Pancreas (tissue), 10 donors: Measurements from ENCODE around the gene MYO5C. TPM values are rescaled to one million over a fixed set of nuclear protein-coding genes. Genes with fewer than 3 reads are reported as not detected.

Source experiments
- ATAC-seq, 4 donors: fragments of 200-7000 bp; cut with Tn5 transposase; one replicate each; pipeline versions ENCODE4 v1.8.0 to v1.9.1; 2020; ENCODE audit warnings: mild to moderate bottlenecking in 4 of 4, moderate library complexity in 4 of 4
- DNase-seq, 6 donors: peaks; one replicate each; pipeline ENCODE4 v3.0.0-alpha.2; 2020
- FAIRE-seq: peaks from 2 replicates; lab custom pipeline; 2012; peaks lifted over from hg19 to GRCh38; lab: Jason Lieb, UNC
- H3K27ac ChIP-seq, 4 donors: fragments of 200-600 bp; sonication (generic); 1 replicate in 3 of 4; 2 replicates in 1 of 4; pipeline versions ENCODE4 v1.5.0 to v1.8.0; 2020
- H3K27me3 ChIP-seq, 4 donors: fragments of 200-600 bp; one replicate each; pipeline ENCODE4 v1.8.0; 2021
- H3K36me3 ChIP-seq, 3 donors: fragments of 200-600 bp; sonication (generic) in 1 of 3; one replicate each; pipeline versions ENCODE4 v1.5.0 to v1.8.0; 2020 to 2021
- H3K4me1 ChIP-seq, 3 donors: fragments of 200-600 bp; one replicate each; pipeline ENCODE4 v1.8.0; 2021
- H3K4me3 ChIP-seq, 4 donors: fragments of 200-600 bp; sonication (generic) in 2 of 4; one replicate each; pipeline versions ENCODE4 v1.5.0 to v1.8.0; 2020 to 2021
- H3K9me3 ChIP-seq, 4 donors: fragments of 200-600 bp; one replicate each; pipeline ENCODE4 v1.8.0; 2021
- CTCF ChIP-seq, 4 donors: fragments of 200-600 bp; sonication (generic) in 3 of 4; IDR thresholded peaks; one replicate each; pipeline versions ENCODE4 v1.5.0 to v1.8.0; 2021; ENCODE audit warnings: antibody characterized with exemption in 4 of 4
- WGBS, 2 donors: extraction: QIAGEN DNeasy Blood & Tissue Kit; methylation state at CpG; one replicate each; pipeline ENCODE4 v1.1.7; 2013; 5-methylcytosine and 5-hydroxymethylcytosine counted together
- intact Hi-C, 3 donors: fragments of 100-400 bp; cut with DNase I; formaldehyde crosslinking; loops; one replicate each; pipeline versions ENCODE4 v1.11.1 to v1.14.2; 2022
- polyA plus RNA-seq, 2 donors: library from polyadenylated mRNA; stranded (reverse); fragments of 200-250 nt; gene quantifications; one replicate each; pipeline ENCODE4 v1.2.3, GENCODE V29; 2013
- total RNA-seq, 6 donors: library from RNA; stranded (reverse); fragmentation: NEBNext Ultra II Directional in 4 of 6; extraction: Animal tissue kit (Norgen Biotek cat#: 25700) in 4 of 6; gene quantifications; one replicate each; pipeline versions ENCODE4 v1.2.1 to v1.2.4, GENCODE V29; 2021 to 2023
- donor health status: healthy with polysubstance abuse.
- donor health status: DM: no; HTN: no; CAD: no; lungs with moderate emphysema.
- donor health status: DM: no; HTN: no; CAD: no.
- donor health status: control.
- donor health status: control.
- donor health status: Bipolar disorder and iron deficiency.
- donor health status: DM: yes; HTN: yes; CAD: no.
- donor health status: DM: no; HTN: no; CAD: no.
- donor health status: DM: no; HTN: no; CAD: no.
- donor health status: DM: yes; HTN: yes; CAD: no.

Gene MYO5C
- total and polyA plus RNA-seq, 8 donors, result 12.7 to 52.7 (median 39.2) TPM

- no peak overlapping the region for H3K4me3 ChIP-seq
- peaks cover 0 to 33% (median 11%) of the 10 kb centered on the region in 3 donors for H3K36me3 ChIP-seq
- no peaks in the 10 kb centered on the region for H3K27me3 ChIP-seq
- ATAC-seq (no peak), DNase-seq (no peak), FAIRE-seq (no peak)
- H3K9me3 ChIP-seq, result no peaks in the 10 kb centered on the region
- intact Hi-C loops, result no loop called here
- 73 to 80% methylated on average over 4 of the region's 4 CpGs for WGBS, 2 donors
- H3K4me1 ChIP-seq, result peaks cover 4 to 10% (median 8%) of the 10 kb centered on the region in 3 donors
- no peak overlapping the region for H3K27ac ChIP-seq
- TF ChIP-seq CTCF (IDR thresholded peaks at IDR 0.05), result no peak
These were observed 62.2 kb downstream of the MYO5C start for GRCh38 chr15:52233405-52233804.

GRCh38 chr15:52232327-52232726, 63.3 kb downstream of the MYO5C start:
- TF ChIP-seq CTCF (IDR thresholded peaks at IDR 0.05), result no peak
- Histone ChIP-seq H3K36me3 (peaks cover 0 to 29% (median 11%) of the 10 kb centered on the region in 3 donors), H3K4me3 (no peak overlapping the region), H3K27me3 (no peaks in the 10 kb centered on the region), H3K9me3 (no peaks in the 10 kb centered on the region), H3K27ac (no peak overlapping the region), H3K4me1 (peaks cover 9 to 12% (median 11%) of the 10 kb centered on the region in 3 donors)
- WGBS, 2 donors, result 70 to 76% methylated on average over 1 of the region's 1 CpG
- intact Hi-C loops, result no loop called here
- ATAC-seq, result no peak
- no peak for DNase-seq
- FAIRE-seq, result no peak

GRCh38 chr15:52230073-52230472, 65.5 kb downstream of the MYO5C start:
- DNase-seq (no peak), FAIRE-seq (no peak)

GRCh38 chr15:52228921-52229320, 66.7 kb downstream of the MYO5C start:
- WGBS, 2 donors, result 25% methylated on average over 8 of the region's 8 CpGs
- intact Hi-C loops, result no loop called here
- Histone ChIP-seq H3K27ac (peak overlapping the region; percentile 18 to 73 (median 49)), H3K36me3 (peaks cover 0 to 27% (median 4%) of the 10 kb centered on the region in 3 donors), H3K4me1 (peaks cover 9 to 12% (median 11%) of the 10 kb centered on the region in 3 donors), H3K27me3 (no peaks in the 10 kb centered on the region), H3K9me3 (no peaks in the 10 kb centered on the region), H3K4me3 (no peak overlapping the region)
- TF ChIP-seq CTCF (IDR thresholded peaks at IDR 0.05), result no peak
- ATAC-seq (peak; percentile 73 to 86 (median 83)), DNase-seq (peak; percentile 67 to 86 (median 80)), FAIRE-seq (no peak)

More at GRCh38 chr15:52230073-52230472, 65.5 kb downstream of the MYO5C start:
- Histone ChIP-seq H3K4me3 (no peak overlapping the region), H3K27ac (peak overlapping the region in 1 of 4 donors; percentile 73), H3K27me3 (no peaks in the 10 kb centered on the region), H3K9me3 (no peaks in the 10 kb centered on the region), H3K36me3 (peaks cover 0 to 22% (median 0%) of the 10 kb centered on the region in 3 donors), H3K4me1 (peaks cover 9 to 12% (median 11%) of the 10 kb centered on the region in 3 donors)
- no peak for ATAC-seq
- TF ChIP-seq CTCF (IDR thresholded peaks at IDR 0.05), result no peak
- 44 to 60% methylated on average over 1 of the region's 1 CpG for WGBS, 2 donors
- intact Hi-C loops, result no loop called here

GRCh38 chr15:52227456-52227855, 68.1 kb downstream of the MYO5C start:
- H3K9me3 ChIP-seq, result no peaks in the 10 kb centered on the region
- no peaks in the 10 kb centered on the region for H3K27me3 ChIP-seq
- FAIRE-seq, result no peak
- DNase-seq, result peak in 4 of 6 donors; percentile 72 to 86 (median 83)
- intact Hi-C loops, result no loop called here
- H3K4me1 ChIP-seq, result peaks cover 9 to 12% (median 11%) of the 10 kb centered on the region in 3 donors
- peak; percentile 78 to 96 (median 93) for ATAC-seq
- WGBS, 2 donors, result 25 to 31% methylated on average over 5 of the region's 5 CpGs
- H3K4me3 ChIP-seq, result no peak overlapping the region
- peak overlapping the region in 2 of 4 donors; percentile 42 to 73 for H3K27ac ChIP-seq
- peaks cover 0 to 40% (median 11%) of the 10 kb centered on the region in 3 donors for H3K36me3 ChIP-seq
- peak; percentile 49 to 77 (median 66) for TF ChIP-seq CTCF (IDR thresholded peaks at IDR 0.05)
